ENCODE results near the gene CRELD2.
"Not testable (repeated sequence)": the region's sequence is repeated elsewhere in the genome, so short reads cannot be mapped to it uniquely, and the experiment has no call there.

The CRELD2 gene

GRCh38 chr22:49933236-49934159, 15.1 kb downstream of the CRELD2 start:
- DNase-seq = no peak

GRCh38 chr22:49934160-49934890, 15.9 kb downstream of the CRELD2 start:
- no peak for DNase-seq

GRCh38 chr22:49934891-49935557, 16.6 kb downstream of the CRELD2 start:
- DNase-seq = peak; percentile 79

- no peak for DNase-seq
Measured at GRCh38 chr22:49935561-49935960, 17.1 kb downstream of the CRELD2 start.

GRCh38 chr22:49936018-49936972, 17.9 kb downstream of the CRELD2 start:
- DNase-seq = peak; percentile 80

- DNase-seq = no peak
Measured at GRCh38 chr22:49936973-49937757, 18.7 kb downstream of the CRELD2 start.

- DNase-seq = no peak
Measured at GRCh38 chr22:49937758-49938564, 19.5 kb downstream of the CRELD2 start.

- no peak for DNase-seq
Measured at GRCh38 chr22:49938565-49939136, 20.2 kb downstream of the CRELD2 start.

- DNase-seq = no peak
Measured at GRCh38 chr22:49941507-49942316, 23.3 kb downstream of the CRELD2 start.

GRCh38 chr22:49942565-49943404, 24.4 kb downstream of the CRELD2 start:
- DNase-seq = no peak

- DNase-seq = no peak
Measured at GRCh38 chr22:49943405-49943765, 25.0 kb downstream of the CRELD2 start.

GRCh38 chr22:49943771-49944398, 25.5 kb downstream of the CRELD2 start:
- DNase-seq = no peak

GRCh38 chr22:49944399-49944891, 26.0 kb downstream of the CRELD2 start:
- no peak for DNase-seq

GRCh38 chr22:49945042-49945794, 26.8 kb downstream of the CRELD2 start:
- not testable (repeated sequence) for DNase-seq

- no peak for DNase-seq
Measured at GRCh38 chr22:49946612-49947295, 28.3 kb downstream of the CRELD2 start.

GRCh38 chr22:49947296-49947622, 28.8 kb downstream of the CRELD2 start:
- no peak for DNase-seq
